COR-L47 (cell line): ENCODE measurements around the gene RPS6KC1.
"Not testable (repeated sequence)": the region's sequence is repeated elsewhere in the genome, so short reads cannot be mapped to it uniquely, and the experiment has no call there.

Experiments
- DNase-seq: peaks from one replicate; lab custom pipeline; 2025; lab: John Stamatoyannopoulos, UW

Gene RPS6KC1

DNA sequence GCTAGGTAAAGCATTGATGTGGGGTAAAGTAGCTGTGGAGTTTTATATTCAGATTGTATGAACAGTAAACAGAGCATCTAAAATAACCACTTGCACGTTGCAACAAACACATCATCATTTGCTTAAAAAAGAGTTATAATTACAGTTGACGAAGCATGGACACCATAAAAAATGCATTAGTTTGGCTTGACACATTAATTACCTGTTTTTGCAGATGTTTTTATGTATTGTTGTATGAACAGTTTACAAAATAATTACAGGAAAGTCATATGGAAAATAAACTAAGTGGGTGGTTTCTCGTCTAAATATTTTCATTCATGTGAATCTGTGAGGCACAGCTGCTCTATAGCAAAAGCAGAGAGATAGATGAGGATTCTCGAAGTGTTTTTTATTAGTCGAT lies 108.3 kb downstream of the RPS6KC1 start:
- DNase-seq, result peak; percentile 7

DNA sequence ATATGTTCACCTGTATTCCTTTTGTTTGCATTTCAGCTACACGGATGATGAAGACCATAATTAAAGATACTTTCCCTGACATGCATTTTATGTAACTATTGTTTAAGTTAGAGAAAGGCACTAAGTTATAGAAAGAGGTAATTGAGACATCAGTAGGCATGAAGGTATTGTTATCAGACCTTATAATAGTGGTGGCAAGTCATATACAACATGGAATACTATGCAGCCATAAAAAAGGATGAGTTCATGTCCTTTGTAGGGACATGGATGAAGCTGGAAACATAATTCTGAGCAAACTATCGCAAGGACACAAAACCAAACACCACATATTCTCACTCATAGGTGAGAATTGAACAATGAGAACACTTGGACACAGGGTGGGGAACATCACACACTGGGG lies 109.4 kb downstream of the RPS6KC1 start:
- DNase-seq, result not testable (repeated sequence)

DNA sequence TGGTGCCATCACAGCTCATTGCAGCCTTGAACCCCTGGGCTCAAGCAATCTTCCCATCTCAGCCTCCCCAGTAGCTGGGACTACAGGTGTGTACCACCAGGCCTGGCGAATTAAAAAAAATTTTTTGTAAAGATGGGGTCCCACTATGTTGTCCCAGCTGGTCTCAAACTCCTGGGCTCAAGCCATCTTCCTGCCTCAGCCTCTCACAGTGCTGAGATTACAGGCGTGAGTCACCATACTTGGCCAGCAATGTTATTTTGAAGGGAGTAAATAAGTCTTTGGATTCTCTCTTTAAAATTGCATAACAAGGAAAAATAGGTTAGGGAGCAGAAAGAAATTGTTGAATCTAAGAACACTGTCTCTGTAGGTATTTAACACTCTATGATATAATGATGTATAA lies 111.3 kb downstream of the RPS6KC1 start:
- DNase-seq, result no peak

DNA sequence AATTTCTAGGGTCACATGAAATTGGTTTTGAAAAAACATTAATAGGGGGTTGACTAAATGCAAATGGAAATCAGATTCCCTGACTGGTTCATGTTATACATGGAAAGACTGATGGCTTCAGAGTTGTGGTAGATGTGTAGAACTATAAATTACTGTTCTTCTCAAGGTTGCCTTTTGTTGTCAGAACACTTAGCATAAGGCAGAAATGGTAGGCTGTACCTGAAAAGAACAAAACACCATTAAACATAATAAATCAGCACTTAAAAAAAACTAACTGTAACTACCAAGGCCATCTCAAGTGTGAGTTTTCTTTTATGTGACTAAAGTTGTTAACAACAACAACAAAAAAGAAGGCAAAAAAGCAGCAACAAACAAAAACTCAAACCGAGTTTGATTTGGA lies 111.8 kb downstream of the RPS6KC1 start:
- DNase-seq, result no peak

DNA sequence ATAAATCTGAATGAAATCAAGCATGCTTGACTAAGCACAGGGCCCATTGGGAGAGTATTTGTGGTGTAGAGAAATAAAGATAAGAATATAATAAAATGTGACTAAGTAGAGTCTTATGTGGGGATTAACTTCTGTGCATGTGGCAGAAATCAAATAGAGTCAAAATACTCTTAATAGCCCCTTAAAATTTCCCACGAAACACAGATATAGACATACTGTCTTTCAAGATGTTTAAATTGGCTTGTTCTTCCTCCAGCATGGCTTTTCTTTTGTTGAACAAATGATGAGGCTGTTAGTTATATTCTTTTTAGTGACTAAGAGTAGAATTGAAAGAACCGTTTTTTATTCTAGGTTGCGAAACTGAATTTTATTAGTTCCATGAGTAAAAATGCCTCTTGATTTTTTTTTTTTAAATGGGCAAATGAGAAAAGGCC lies 112.3 kb downstream of the RPS6KC1 start:
- no peak for DNase-seq

DNA sequence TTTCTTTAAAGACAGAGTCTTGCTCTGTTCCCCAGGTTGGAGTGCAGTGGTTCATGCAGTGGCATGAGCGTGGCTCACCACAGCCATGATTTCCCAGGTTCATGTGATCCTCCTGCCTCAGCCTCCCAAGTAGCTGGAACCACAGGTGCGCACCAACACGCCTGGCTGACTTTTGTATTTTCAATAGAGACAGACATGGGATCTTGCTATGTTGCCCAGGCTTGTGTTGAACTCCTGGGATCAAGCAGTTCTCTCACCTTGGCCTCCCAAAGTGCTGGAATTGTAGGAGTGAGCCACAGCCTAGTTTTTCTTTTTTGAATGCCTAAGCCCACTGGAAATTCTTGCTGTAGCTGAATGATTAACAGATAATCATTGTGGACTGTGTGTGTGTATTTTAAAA lies 113.5 kb downstream of the RPS6KC1 start:
- no peak for DNase-seq

DNA sequence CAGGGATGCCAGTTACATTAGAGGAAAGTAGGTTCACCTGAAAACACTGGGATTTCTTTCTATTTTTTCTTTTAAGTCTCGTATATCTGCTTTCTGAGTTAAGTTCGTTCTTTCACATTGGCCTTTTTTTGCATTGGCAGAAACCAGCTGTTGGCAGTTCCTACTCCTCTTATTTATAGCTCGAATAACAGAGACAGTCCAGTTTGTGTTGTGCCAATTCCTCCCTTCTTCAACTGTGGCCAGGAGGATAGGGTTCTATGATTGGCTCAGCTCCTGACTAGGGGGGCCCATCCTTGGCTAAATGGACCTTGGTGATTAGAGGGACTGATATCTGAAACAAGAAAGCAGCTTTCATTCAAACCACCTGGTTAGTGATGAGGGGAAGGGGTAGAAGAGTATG lies 115.8 kb downstream of the RPS6KC1 start:
- DNase-seq, result no peak

DNA sequence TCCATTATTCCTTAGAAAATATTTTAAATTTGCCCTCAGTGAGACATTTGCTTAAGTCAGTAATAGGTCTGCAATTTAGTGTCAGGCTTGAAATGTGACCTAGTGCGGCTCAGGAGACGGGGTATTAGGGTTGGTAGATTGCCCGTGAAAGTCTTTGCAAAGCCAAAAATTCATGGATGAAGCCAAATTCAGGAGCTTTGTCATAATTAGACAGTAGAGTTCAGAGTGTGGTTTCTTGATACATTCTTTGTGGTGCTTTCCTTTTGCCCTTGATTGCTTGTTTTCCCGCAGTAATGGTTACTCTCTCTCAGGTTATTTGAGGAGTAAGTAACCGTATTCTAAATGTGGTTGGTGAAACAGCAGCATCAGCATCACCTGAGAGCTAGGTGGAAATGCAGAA lies 120.7 kb downstream of the RPS6KC1 start:
- DNase-seq, result no peak

DNA sequence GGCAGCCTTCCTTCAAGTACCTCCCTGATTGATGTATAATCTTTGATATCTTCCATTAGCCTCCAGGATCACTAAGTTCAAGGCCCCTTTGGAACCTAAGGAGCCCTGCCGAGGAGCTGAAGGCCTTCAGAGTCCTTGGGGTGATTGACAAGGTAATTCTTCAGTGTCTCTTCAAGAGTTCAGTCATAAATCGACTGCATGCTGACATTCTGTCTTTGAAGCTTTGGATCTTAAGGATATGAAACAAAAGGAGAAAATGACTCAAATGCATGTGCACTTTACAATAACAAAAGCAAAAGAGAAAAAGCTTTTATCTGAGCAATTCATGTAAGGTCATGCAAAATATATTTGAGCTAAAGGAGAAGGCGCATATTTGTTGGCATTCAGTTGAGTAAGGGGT lies 125.3 kb downstream of the RPS6KC1 start:
- DNase-seq, result no peak

DNA sequence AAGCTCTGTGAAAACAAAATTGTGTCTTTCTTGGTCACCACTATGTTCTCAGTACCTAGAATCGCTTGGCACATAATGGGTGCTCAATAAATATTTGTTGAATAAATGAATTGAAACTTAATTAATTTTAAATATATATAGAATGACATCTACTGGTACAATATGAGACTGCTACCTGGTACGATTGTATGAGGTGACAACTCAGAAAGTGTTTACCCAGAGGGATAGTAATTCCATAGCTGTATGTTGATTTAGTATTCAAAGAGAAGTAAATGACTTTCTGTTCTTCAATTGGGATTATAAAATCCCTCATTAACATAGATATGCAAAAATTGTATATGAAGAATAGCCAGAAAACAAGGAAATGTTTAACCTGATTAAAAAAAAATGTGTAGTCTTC lies 128.7 kb downstream of the RPS6KC1 start:
- no peak for DNase-seq

DNA sequence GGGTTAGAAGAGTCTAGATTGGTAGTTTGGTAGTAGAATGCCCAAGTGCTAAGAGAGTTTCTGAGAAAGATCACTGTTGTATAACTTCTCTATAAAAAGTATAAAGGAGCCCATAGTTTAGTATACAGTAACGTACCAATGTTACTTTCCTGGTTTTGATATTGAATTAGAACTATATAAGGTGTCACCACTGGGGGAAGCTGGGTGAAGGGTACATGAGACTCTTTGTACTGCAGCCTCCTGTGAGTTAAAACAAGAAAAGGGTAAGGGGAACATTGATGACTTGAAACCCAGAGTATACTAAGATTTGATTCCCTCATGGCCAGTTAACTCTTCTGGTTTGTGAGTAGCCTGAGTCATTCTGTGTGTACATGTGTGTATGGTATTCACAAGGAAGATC lies 129.8 kb downstream of the RPS6KC1 start:
- no peak for DNase-seq

DNA sequence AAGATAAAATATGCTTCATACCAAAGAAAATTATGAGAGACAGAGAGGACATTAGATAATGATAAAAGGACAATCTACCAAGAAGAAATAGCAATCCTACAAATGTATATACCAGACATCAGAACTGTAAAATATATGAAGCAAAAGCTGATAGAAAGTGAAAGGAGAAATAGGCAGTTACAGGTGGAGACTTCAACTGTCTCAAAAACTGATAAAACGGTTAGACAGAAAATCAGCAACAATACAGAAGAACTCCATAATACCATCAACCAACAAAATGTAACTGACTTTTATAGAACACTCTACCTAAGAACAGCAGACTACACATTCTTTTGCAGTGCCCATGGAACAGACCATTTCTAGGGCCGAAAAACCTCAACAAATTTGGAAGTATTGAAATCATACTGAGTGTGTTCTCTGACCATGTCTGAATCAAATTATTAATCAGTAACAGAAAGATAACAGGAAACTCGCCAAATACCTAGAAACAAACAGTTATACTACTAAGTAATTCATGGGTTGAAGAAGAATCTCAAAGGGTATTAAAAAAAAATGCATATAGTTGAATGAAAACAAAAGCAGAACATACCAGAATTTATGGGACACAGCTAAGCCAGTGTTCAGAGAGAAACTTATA lies 132.1 kb downstream of the RPS6KC1 start:
- no peak for DNase-seq

DNA sequence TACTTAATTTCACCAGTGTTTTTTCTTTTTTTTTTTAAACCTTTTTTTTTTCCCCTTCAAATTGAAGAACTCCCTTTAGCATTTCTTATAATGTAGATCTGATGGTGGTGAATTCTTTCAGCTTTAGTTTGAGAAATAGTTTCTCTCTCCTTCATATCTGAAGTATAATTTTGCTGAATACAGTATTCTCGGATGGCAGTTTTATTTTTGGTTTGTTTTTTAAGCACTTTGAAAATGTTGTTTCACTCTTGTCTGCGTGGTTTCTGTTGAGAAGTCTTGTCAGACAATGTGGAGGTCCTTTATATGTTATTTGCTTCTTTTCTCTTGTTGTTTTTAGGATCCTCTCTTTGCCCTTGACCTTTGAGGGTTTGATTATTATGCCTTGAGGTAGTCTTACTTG lies 135.1 kb downstream of the RPS6KC1 start:
- DNase-seq, result no peak

DNA sequence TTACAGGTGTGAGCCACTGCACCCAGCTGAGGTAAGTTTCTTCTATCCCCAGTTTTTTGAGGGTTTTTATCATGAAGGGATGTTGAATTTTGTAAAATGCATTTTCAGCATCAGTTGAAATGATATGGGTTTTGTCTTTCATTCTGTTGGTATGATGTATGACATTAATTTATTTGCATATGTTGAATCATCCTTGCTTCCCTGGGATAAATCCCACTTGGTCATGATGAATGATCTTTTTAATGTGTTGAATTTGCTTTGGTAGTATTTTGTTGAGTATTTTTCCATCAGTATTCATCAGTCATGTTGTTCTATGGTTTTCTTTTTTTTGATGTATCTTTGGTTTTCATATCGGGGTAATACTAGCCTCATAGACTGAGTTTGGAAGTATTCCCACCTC lies 141.0 kb downstream of the RPS6KC1 start:
- DNase-seq, result no peak

DNA sequence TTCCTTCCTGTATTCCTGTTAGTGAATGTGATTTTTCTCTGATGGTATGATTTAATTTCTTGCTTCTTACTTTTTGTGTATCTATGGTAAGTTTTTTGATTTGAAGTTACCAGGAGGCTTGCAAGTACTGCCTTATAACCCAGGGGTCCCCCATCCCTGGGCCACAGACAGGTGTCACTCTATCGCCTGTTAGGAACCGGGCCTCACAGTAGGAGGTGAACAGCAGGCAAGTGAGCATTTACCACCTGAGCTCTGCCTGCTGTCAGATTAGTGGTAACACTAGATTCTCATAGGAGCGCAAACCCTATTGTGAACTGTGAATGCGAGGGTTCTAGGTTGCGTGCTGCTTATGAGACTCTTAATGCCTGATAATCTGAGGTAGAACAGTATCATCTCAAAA lies 143.3 kb downstream of the RPS6KC1 start:
- no peak for DNase-seq

DNA sequence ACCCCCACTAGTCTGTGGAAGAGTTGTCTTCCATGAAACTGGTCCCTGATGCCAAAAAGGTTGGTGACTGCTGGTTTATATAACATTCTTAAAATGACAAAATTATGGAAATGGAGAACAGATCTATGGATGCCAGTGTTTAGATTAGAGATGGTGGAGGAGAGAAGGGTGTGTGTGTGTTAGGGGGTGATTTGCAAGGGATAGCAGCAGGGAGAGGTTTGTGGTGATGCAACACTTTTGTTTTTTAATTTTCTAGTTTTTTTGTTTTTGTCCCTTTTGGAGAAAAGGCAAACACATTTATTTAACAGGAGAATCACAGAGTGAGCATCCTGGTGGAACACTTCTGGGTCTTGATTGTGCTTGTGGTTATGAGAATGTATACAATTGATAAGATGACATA lies 143.8 kb downstream of the RPS6KC1 start:
- DNase-seq, result no peak

DNA sequence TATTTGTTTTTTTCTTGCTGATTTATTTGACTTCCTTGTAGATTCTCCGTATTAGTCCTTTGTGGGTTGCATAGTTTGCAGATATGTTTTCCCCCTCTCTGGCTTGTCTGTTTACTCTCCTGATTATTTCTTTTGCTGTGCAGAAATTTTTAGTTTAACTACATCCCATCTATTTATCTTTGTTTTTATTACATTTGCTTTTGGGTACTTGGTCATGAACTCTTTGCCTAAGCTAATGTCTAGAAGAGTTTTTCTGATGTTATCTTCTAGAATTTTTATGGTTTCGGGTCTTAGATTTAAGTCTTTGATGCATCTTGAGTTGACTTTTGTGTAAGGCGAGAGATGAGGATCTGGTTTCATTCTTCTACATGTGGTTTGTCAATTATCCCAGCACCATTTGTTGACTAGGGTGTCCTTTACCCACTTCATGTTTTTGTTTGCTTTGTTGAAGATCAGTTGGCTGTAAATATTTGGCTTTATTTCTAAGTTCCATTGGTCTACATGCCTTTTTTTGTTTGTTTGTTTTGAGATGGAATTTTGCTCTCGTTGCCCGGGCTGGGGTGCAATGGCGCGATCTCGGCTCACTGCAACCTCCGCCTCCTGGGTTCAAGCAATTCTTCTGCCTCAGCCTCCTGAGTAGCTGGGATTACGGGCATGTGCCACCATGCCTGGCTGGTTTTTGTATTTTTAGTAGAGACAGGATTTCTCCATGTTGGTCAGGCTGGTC lies 145.4 kb downstream of the RPS6KC1 start:
- not testable (repeated sequence) for DNase-seq

DNA sequence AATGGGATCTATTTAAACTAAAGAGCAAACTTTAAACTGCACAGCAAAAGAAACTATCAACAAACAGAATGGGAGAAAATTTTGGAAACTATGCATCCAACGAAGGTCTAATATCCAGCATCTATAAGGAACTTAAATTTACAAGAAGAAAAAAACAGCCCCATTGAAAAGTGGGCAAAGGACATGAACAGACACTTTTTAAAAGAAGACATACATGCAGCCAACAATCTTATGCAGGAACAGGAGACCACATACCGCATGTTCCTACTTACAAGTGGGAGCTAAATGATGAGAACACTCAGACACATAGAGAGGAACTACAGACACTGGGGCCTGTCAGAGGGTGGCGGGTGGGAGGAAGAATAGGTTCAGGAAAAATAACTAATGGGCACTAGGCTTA lies 149.6 kb downstream of the RPS6KC1 start:
- no peak for DNase-seq

DNA sequence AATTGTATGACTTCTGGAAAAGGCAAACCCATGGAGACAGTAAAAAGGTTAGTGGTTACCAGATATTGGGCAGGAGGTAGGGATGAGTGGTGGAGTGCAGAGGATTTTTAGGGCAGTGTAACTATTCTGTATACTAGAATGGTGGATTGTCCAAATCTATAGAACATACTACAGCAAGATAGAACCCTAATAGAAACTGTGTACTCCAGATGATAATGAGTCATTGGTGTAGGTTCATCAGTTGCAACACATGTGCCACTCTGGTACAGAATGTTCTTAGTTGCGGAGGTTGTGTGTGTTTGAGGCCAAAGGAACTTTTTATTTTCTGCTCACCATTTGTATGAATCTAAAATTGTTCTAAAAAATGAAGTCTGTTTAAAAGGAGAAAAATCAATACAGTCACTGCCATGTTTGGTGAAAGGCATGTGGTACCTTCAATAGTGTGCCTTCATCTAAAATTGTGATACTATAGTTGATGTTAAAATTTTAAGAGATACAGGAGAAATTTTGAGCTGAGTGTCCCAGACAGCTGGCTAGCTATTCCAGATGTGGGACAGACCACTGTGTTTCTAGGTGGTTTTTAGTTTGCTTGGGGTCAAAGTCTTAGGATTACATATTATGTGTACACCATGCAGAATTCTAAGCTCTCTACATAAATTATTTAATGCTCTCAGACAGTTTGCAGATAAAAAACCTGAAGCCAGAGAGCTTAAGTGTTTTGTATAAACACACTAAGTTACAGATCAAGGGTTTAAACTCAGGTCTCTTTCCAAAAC lies 150.5 kb downstream of the RPS6KC1 start:
- no peak for DNase-seq

DNA sequence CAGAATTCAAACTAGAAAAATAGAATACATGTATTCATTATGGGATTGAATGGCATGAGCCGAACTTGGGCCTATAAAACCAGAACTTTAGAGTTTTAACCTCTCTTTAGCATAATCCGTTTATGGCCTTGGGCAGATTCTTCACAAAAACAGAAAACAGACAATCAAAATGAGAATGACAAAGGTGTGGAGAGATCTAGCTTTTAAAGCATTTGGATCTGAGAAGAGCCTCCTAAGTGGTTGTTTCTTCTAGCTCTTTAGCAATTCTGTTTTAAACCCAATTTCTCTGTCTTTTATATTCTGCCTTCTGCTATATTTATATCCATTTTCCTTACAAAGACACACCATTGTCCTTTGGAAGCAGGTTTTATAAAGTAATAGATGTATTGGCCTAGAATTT lies 160.2 kb downstream of the RPS6KC1 start:
- no peak for DNase-seq

DNA sequence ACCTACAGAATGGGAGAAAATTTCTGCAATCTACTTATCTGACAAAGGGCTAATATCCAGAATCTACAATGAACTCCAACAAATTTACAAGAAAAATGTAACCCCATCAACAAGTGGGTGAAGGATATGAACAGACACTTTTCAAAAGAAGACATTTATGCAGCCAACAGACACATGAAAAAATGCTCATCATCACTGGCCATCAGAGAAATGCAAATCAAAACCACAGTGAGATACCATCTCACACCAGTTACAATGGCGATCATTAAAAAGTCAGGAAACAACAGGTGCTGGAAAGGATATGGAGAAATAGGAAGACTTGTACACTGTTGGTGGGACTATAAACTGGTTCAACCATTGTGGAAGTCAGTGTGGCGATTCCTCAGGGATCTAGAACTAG lies 168.0 kb downstream of the RPS6KC1 start:
- not testable (repeated sequence) for DNase-seq

DNA sequence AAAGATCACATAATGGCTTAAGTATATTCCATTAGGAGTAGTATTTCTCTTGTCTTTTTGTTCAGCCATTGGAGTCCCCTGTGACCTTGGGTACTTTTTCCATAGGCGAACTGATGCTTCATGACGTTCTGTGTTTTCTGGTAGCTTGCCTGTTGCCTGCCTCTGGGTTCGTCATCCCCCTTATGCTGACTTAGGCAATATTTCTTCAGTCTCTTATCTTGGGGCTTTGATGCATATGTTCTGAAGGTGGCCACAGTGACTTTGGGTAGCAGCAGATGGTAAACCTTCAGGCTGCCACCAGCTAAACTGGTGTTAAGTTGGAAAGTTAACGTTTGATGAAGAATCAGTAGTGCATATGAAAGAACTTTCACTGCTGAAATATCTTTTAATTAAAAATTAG lies 170.2 kb downstream of the RPS6KC1 start:
- no peak for DNase-seq

DNA sequence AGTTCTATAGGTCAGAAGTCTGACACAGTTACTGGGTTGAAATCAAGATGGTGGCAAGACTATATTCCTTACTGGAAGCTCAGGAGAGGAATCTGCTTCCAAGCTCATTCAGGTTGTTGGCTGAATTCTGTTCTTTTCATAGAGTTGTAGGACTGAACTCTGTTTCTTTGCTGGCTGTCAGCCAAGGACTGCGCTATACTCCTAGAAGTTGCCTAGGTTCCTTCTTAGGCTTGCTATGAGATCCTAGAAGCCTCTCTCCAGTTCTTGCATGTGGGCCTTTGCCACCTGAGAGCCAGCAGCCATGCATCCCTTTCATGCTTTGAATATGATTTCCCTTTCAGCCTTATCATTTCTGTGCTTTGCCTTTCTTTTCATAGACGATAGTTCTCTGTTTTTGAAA lies 176.4 kb downstream of the RPS6KC1 start:
- no peak for DNase-seq
